Brain microvascular endothelial cell (primary cell): ENCODE measurements around the gene MYLK.

ENCODE experiments used
- DNase-seq: peaks from one replicate; pipeline ENCODE4 v3.0.0-alpha.2; 2020
- H3K27ac ChIP-seq: fragments of 250-450 bp; sonication (Bioruptor Pico); 2 replicates; pipeline ENCODE4 v1.5.1; 2020; ENCODE audit warnings: mild to moderate bottlenecking, moderate library complexity
- H3K27me3 ChIP-seq: fragments of 250-450 bp; sonication (Bioruptor Pico); replicated peaks from 2 replicates; pipeline ENCODE4 v1.5.1; 2020; ENCODE audit warnings: mild to moderate bottlenecking
- H3K36me3 ChIP-seq: fragments of 250-450 bp; sonication (Bioruptor Pico); replicated peaks from 2 replicates; pipeline ENCODE4 v1.5.1; 2020; ENCODE audit warnings: mild to moderate bottlenecking
- H3K4me3 ChIP-seq: 2 replicates; pipeline ENCODE4 v1.5.1; 2011; ENCODE audit warnings: low read depth, mild to moderate bottlenecking, control low read depth, low read length, moderate library complexity
- in situ Hi-C: cut with HindIII; loops from 2 replicates; pipeline ENCODE4 v1.10.0; 2017; ENCODE audit warnings: low sequenced_read_pairs, low pct_ligation_motif_present
- TF ChIP-seq, protein P1 (sequence below): IDR thresholded peaks from 2 replicates; pipeline ENCODE4 v1.5.1; 2011; ENCODE audit warnings: low read depth, mild to moderate bottlenecking, moderate library complexity, low read length, control low read depth, inconsistent platforms; ENCODE audit errors: missing control alignments

Gene MYLK

DNA sequence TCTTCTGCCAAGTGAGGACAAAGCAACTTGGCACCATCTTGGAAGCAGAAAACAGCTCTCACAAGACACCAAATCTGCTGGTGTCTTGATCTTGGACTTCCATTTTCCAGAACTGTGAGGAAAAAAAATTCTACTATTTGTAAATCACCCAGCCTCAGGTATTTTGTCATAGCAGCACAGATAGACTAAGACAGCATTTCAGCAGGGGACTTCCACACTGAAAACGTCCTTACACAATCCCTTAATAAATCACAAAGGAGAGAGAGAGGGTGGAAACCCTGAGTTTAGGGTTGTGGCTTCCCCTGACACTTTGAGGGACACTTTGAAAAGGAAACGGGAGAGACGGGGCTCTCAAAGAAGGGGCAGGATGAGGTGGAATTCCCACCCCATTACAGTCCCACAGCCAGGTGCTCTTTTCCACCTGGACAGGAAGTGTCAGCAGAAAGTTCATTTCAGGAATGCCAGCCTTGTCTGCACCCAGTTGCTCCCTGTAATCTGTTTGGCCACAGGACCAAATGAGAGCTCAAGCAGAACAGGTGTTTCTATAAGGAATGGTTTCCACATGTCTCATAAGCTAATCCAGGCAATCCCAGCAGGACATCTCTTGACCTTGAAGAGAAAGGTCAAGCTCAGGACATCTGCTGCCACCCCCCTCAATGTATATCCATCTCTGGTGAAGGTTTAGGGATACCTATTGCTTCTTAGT lies 51.3 kb downstream of the MYLK start:
- no peak for DNase-seq
- Histone ChIP-seq H3K27me3 (no peaks in the 10 kb centered on the region), H3K36me3 (no peaks in the 10 kb centered on the region), H3K4me3 (no peak overlapping the region), H3K27ac (no peak overlapping the region)
- in situ Hi-C loops = no loop called here
- TF ChIP-seq, protein P1, sequence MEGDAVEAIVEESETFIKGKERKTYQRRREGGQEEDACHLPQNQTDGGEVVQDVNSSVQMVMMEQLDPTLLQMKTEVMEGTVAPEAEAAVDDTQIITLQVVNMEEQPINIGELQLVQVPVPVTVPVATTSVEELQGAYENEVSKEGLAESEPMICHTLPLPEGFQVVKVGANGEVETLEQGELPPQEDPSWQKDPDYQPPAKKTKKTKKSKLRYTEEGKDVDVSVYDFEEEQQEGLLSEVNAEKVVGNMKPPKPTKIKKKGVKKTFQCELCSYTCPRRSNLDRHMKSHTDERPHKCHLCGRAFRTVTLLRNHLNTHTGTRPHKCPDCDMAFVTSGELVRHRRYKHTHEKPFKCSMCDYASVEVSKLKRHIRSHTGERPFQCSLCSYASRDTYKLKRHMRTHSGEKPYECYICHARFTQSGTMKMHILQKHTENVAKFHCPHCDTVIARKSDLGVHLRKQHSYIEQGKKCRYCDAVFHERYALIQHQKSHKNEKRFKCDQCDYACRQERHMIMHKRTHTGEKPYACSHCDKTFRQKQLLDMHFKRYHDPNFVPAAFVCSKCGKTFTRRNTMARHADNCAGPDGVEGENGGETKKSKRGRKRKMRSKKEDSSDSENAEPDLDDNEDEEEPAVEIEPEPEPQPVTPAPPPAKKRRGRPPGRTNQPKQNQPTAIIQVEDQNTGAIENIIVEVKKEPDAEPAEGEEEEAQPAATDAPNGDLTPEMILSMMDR = no peak

- TF ChIP-seq, protein P1 = no peak
- in situ Hi-C loops = no loop called here
Measured at GRCh38 chr3:123831420-123831819, 52.7 kb downstream of the MYLK start.

DNA sequence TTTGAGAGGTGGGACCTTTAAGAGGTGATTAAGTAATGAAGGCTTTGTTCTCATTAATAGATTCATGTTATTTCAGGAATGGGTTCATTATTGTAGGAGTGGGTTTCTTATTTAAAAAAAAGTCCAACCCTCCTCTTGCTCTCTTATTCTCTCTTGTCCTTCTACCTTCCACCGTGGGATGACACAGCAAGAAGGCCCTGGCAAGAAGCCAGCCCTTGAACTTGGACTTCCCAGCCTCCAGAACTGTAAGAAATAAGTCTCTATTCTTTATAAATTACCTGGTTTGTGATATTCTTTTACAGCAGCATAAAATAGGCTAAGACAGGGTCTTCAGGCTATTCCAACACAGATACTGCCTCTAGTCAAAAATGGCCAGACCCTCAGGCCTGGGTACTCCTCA lies 62.2 kb downstream of the MYLK start:
- TF ChIP-seq, protein P1 = no peak
- DNase-seq = no peak
- no peaks in the 10 kb centered on the region for H3K36me3 ChIP-seq
- H3K27ac ChIP-seq = no peak overlapping the region
- H3K4me3 ChIP-seq = no peak overlapping the region
- in situ Hi-C loops = no loop called here
- H3K27me3 ChIP-seq = no peaks in the 10 kb centered on the region

More at GRCh38 chr3:123831420-123831819, 52.7 kb downstream of the MYLK start:
- DNase-seq = peak; percentile 27
- H3K27me3 ChIP-seq = no peaks in the 10 kb centered on the region
- no peaks in the 10 kb centered on the region for H3K36me3 ChIP-seq
- no peak overlapping the region for H3K4me3 ChIP-seq
- no peak overlapping the region for H3K27ac ChIP-seq

DNA sequence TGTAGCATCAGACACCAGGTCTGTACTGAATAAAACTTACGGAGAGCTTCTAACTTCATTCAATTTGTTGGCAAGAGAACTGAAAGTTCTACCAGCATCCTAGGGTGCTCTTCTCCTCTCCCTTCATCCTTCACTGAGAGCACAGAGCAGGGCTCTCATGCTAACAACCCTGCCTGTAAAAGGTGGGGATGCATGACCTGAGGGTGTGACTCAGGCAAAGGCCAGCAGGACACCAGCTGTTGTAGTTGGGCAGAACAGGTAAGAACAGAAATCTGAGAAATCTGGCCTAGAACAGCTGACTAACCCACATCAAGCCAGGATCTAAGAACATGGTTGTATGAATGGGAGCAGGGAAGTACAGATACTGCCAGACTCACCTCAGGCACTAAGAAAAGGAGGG lies 64.2 kb downstream of the MYLK start:
- in situ Hi-C loops = no loop called here
- Histone ChIP-seq H3K36me3 (no peaks in the 10 kb centered on the region), H3K27me3 (no peaks in the 10 kb centered on the region), H3K4me3 (no peak overlapping the region), H3K27ac (no peak overlapping the region)
- TF ChIP-seq, protein P1 = no peak
- no peak for DNase-seq

DNA sequence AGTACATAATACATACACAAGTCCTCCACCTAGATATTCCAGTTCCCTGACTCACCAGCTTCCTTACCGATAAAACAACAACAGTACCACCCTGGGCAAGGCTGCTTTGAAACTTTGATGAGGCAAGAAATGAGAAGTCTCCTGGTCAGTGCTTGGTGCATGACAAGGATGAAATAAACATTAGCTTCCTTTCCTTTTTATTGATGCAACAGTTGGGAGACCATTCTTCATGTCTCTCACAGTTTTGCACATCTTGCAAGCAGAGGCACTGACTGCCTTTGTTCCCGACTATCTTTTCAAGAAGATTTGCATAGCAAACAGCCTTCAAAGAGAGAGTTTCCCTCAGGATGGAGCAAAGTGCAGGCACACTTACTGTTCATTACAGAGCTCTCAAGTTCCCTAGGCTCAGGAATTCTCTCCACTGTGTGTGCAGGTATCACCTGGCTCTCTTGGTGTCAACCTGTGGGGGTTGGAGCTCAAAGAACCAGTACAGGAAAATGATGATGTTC lies 65.2 kb downstream of the MYLK start:
- peak overlapping the region; percentile 71 for H3K27ac ChIP-seq
- in situ Hi-C loops = no loop called here
- peak; percentile 62 for DNase-seq

More for the DNA sequence above, 65.2 kb downstream of the MYLK start:
- no peaks in the 10 kb centered on the region for H3K27me3 ChIP-seq
- TF ChIP-seq, protein P1 = no peak
- no peak overlapping the region for H3K4me3 ChIP-seq
- no peaks in the 10 kb centered on the region for H3K36me3 ChIP-seq
